Prostate gland (tissue), 2 donors: ENCODE measurements around the gene SLC49A3.

ENCODE experiments used
- CTCF ChIP-seq, 4 experiments: fragments of 200-600 bp in 2 of 4; fragments of 450-650 bp in 2 of 4; sonication (generic) in 2 of 4; IDR thresholded peaks; 1 replicate in 3 of 4; 2 replicates in 1 of 4; pipeline ENCODE4 v1.5.1; 2016 to 2019; ENCODE audit warnings: antibody characterized with exemption in 4 of 4, mild to moderate bottlenecking in 2 of 4, moderate library complexity in 2 of 4
- POLR2A ChIP-seq: fragments of 450-650 bp; IDR thresholded peaks from one replicate; pipeline ENCODE4 v1.6.1; 2016; ENCODE audit warnings: antibody characterized with exemption, mild to moderate bottlenecking
- POLR2AphosphoS5 ChIP-seq: sonication (generic); formaldehyde crosslinking; IDR thresholded peaks from one replicate; pipeline ENCODE4 v1.6.1; 2017; ENCODE audit warnings: antibody characterized with exemption

DNA sequence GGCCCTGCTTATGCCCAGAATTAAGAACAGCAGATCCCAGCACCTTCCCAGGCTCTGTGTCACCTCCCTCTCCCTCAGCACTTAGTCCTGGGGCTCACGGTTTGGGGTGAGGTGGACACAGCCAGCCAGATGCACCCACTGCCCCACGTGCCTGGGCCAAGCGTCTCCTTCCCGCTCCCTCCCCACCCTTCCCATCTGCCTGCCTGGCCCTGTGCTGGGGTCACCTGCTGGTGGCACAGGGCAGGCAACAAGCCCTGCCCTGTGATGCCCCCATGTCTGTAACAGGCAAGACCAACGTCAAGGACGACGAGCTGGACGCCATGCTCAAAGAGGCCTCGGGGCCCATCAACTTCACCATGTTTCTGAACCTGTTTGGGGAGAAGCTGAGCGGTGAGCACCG, 9.3 kb downstream of the SLC49A3 start:
- TF ChIP-seq CTCF (IDR thresholded peaks at IDR 0.05) (no peak), POLR2AphosphoS5 (no peak), POLR2A (no peak)
